Panc1 (cell line): Measurements from ENCODE around the gene DHCR7. TPM values are rescaled to one million over a fixed set of nuclear protein-coding genes. Genes with fewer than 3 reads are reported as not detected.

ENCODE experiments used
- ATAC-seq: fragments of 200-7000 bp; cut with Tn5 transposase; 2 replicates; pipeline ENCODE4 v1.9.1; 2020; ENCODE audit warnings: mild to moderate bottlenecking, moderate library complexity
- BruUV-seq: library from RNA; stranded (reverse); fragments of 400-500 nt; replicated peaks from 2 replicates; lab custom pipeline; 2021; lab: Mats Ljungman, UMichigan
- CTCF ChIA-PET: fragments of 300-600 bp; sonication (Branson Sonifier 250); formaldehyde crosslinking; loops from one replicate; lab custom pipeline; 2022; ENCODE audit warnings: antibody characterized with exemption; lab: Charles Lee
- POLR2A ChIA-PET: fragments of 300-600 bp; sonication (Branson Sonifier 250); formaldehyde crosslinking; loops from one replicate; lab custom pipeline; 2022; ENCODE audit warnings: antibody characterized with exemption; lab: Charles Lee
- DNase-seq: peaks from one replicate; pipeline ENCODE4 v3.0.0-alpha.2; 2010; ENCODE audit warnings: low read depth, low spot score
- H3K27ac ChIP-seq: 2 replicates; pipeline ENCODE4 v1.5.1; 2011; ENCODE audit warnings: mild to moderate bottlenecking, low read length, inconsistent platforms
- H3K27me3 ChIP-seq: fragments of 200-500 bp; sonication (Bioruptor generic); 2 replicates; pipeline ENCODE4 v1.6.0; 2014; ENCODE audit warnings: low read length, inconsistent platforms; ENCODE audit not compliant: control insufficient read depth, insufficient read depth
- H3K36me3 ChIP-seq: fragments of 200-500 bp; sonication (Bioruptor generic); 2 replicates; pipeline ENCODE4 v1.5.1; 2014; ENCODE audit warnings: inconsistent platforms, mild to moderate bottlenecking, low read length, moderate library complexity; ENCODE audit not compliant: control insufficient read depth, insufficient read depth
- H3K4me1 ChIP-seq: 2 replicates; pipeline ENCODE4 v1.5.1; 2011; ENCODE audit warnings: inconsistent platforms, mild to moderate bottlenecking, low read length, moderate library complexity; ENCODE audit not compliant: control insufficient read depth, insufficient read depth
- H3K4me3 ChIP-seq, 2 experiments: 2 replicates each; pipeline ENCODE4 v1.5.1; 2011 to 2012; ENCODE audit warnings: low read depth in 2 of 2, low read length in 2 of 2, mild to moderate bottlenecking in 2 of 2, inconsistent platforms in 1 of 2, moderate library complexity in 1 of 2
- H3K9me3 ChIP-seq: fragments of 200-500 bp; sonication (Bioruptor generic); 2 replicates; pipeline ENCODE4 v1.5.1; 2014; ENCODE audit warnings: low read depth, mild to moderate bottlenecking, inconsistent platforms, low read length, moderate library complexity; ENCODE audit not compliant: control insufficient read depth, insufficient read depth
- POLR2AphosphoS5 ChIP-seq: IDR thresholded peaks from 2 replicates; pipeline ENCODE4 v1.6.1; 2012; ENCODE audit warnings: mild to moderate bottlenecking, low read depth, low read length, moderate library complexity
- REST ChIP-seq, 2 experiments: IDR thresholded peaks; 2 replicates each; pipeline ENCODE4 v1.6.1; 2011 to 2012; ENCODE audit warnings: low read depth in 2 of 2, control low read depth in 1 of 2, low read length in 1 of 2, mild to moderate bottlenecking in 1 of 2, moderate library complexity in 1 of 2; ENCODE audit not compliant: insufficient read depth in 1 of 2
- SIN3A ChIP-seq: IDR thresholded peaks from 2 replicates; pipeline ENCODE4 v1.6.1; 2012; ENCODE audit warnings: low read depth, mild to moderate bottlenecking, low read length, moderate library complexity, borderline replicate concordance; ENCODE audit not compliant: insufficient read depth
- TCF7L2 ChIP-seq: IDR thresholded peaks from 2 replicates; pipeline ENCODE4 v1.6.1; 2011; ENCODE audit warnings: mild to moderate bottlenecking, low read depth, low read length, inconsistent platforms
- in situ Hi-C: cut with HindIII; loops from 2 replicates; pipeline ENCODE4 v1.10.0; 2016; ENCODE audit warnings: low sequenced_read_pairs, low pct_unique_long_range_greater_than_20kb
- intact Hi-C: fragments of 100-400 bp; cut with micrococcal nuclease; formaldehyde crosslinking; loops from one replicate; pipeline ENCODE4 v1.10.0; 2022; ENCODE audit not compliant: unreplicated experiment
- total RNA-seq: library from RNA; stranded (reverse); gene quantifications from one replicate; pipeline ENCODE4 v1.2.1, GENCODE V29; 2021; ENCODE audit not compliant: unreplicated experiment
- TF ChIP-seq, protein P1 (sequence below): fragments of 450-650 bp; IDR thresholded peaks from 2 replicates; pipeline ENCODE4 v1.5.1; 2017; ENCODE audit warnings: mild to moderate bottlenecking

Gene DHCR7
- total RNA-seq, 1 experiment from 2014 or later = 356 TPM

GRCh38 chr11:71406681-71407080 is 41.5 kb downstream of the DHCR7 start:
- Histone ChIP-seq H3K4me1 (no peaks in the 10 kb centered on the region), H3K27me3 (no peaks in the 10 kb centered on the region; the same call in 1 of the 2 replicates), H3K27ac (no peak overlapping the region), H3K9me3 (no peaks in the 10 kb centered on the region), H3K36me3 (no peaks in the 10 kb centered on the region), H3K4me3 (no peak overlapping the region)
- DNase-seq (no peak), ATAC-seq (0 out of 2 replicates have a peak, but pooled peaks have one; percentile 21)
- no TSS peak for BruUV-seq
- in situ Hi-C loops (no loop called here), intact Hi-C loops (no loop called here)
- ChIA-PET POLR2A (no interaction called here), CTCF (no interaction called here)
- no peak for TF ChIP-seq SIN3A
- TF ChIP-seq REST (IDR thresholded peaks at IDR 0.05; ENCODE audit: insufficient read depth in 1 of 2, low read depth in 2 of 2, low read length in 1 of 2) = no peak
- TF ChIP-seq, protein P1, sequence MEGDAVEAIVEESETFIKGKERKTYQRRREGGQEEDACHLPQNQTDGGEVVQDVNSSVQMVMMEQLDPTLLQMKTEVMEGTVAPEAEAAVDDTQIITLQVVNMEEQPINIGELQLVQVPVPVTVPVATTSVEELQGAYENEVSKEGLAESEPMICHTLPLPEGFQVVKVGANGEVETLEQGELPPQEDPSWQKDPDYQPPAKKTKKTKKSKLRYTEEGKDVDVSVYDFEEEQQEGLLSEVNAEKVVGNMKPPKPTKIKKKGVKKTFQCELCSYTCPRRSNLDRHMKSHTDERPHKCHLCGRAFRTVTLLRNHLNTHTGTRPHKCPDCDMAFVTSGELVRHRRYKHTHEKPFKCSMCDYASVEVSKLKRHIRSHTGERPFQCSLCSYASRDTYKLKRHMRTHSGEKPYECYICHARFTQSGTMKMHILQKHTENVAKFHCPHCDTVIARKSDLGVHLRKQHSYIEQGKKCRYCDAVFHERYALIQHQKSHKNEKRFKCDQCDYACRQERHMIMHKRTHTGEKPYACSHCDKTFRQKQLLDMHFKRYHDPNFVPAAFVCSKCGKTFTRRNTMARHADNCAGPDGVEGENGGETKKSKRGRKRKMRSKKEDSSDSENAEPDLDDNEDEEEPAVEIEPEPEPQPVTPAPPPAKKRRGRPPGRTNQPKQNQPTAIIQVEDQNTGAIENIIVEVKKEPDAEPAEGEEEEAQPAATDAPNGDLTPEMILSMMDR = no peak
- no peak for TF ChIP-seq POLR2AphosphoS5
- TF ChIP-seq TCF7L2 = no peak

GRCh38 chr11:71404209-71404608 is 44.0 kb downstream of the DHCR7 start:
- no peaks in the 10 kb centered on the region for H3K36me3 ChIP-seq
- no peak overlapping the region for H3K27ac ChIP-seq
- H3K9me3 ChIP-seq = no peaks in the 10 kb centered on the region
- no peak for ATAC-seq
- intact Hi-C loops (no loop called here), in situ Hi-C loops (no loop called here)
- ChIA-PET POLR2A (no interaction called here), CTCF (no interaction called here)
- no TSS peak for BruUV-seq
- no peaks in the 10 kb centered on the region; the same call in 1 of the 2 replicates for H3K27me3 ChIP-seq
- no peak for DNase-seq
- no peak overlapping the region for H3K4me3 ChIP-seq
- TF ChIP-seq TCF7L2 (no peak), SIN3A (no peak), POLR2AphosphoS5 (no peak), REST (IDR thresholded peaks at IDR 0.05; ENCODE audit: insufficient read depth in 1 of 2, low read depth in 2 of 2, low read length in 1 of 2) (no peak)
- TF ChIP-seq, protein P1 = no peak
- no peaks in the 10 kb centered on the region for H3K4me1 ChIP-seq
